ENCODE data around the gene SDHB. TPM values are rescaled to one million over a fixed set of nuclear protein-coding genes. Genes with fewer than 3 reads are reported as not detected.

Gene SDHB
- polyA plus RNA-seq, 1 donor (not counting 4 experiments of a cell fraction or from before 2014, with no cell fraction given): 228 TPM

- dilution Hi-C loops (cut with MboI; ENCODE audit: extremely low pct_ligation_motif_present, low sequenced_read_pairs): no loop called here
- Histone ChIP-seq H3K9me3 (ENCODE audit: control insufficient read depth, low read depth, low read length) (no peaks in the 10 kb centered on the region), H3K4me3 (ENCODE audit: control insufficient read depth in 2 of 3, extremely low read depth in 1 of 3, insufficient read depth in 2 of 3, low read depth in 1 of 3, low read length in 3 of 3) (no peak overlapping the region), H3K27ac (ENCODE audit: control insufficient read depth, insufficient read depth, low read length) (no peak overlapping the region), H2AFZ (ENCODE audit: control insufficient read depth, low read length) (no peak overlapping the region), H3K4me2 (ENCODE audit: control insufficient read depth, extremely low read depth, insufficient read depth, low read depth, low read length) (no peak overlapping the region), H3K79me2 (ENCODE audit: control insufficient read depth, insufficient read depth, low read length) (no peaks in the 10 kb centered on the region), H4K20me1 (ENCODE audit: control insufficient read depth, extremely low read depth, insufficient read depth, low read length) (no peaks in the 10 kb centered on the region), H3K4me1 (ENCODE audit: control insufficient read depth, extremely low read depth, insufficient read depth, low read length) (peaks cover 17% of the 10 kb centered on the region), H3K9me1 (ENCODE audit: control insufficient read depth, extremely low read depth, insufficient read depth, low read length) (no peaks in the 10 kb centered on the region), H3K27me3 (ENCODE audit: control insufficient read depth, extremely low read depth, insufficient read depth, low read length) (no peaks in the 10 kb centered on the region), H3K9ac (ENCODE audit: control insufficient read depth, extremely low read depth, insufficient read depth, low read length) (no peak overlapping the region), H3K36me3 (ENCODE audit: control insufficient read depth in 2 of 2, extremely low read depth in 1 of 2, insufficient read depth in 2 of 2, low read length in 2 of 2) (peaks cover 14 to 23% of the 10 kb centered on the region in 2 experiments)
- no peak for FAIRE-seq
- no peak for DNase-seq (ENCODE audit: low read depth, low spot score)
- no peak for TF ChIP-seq EZH2 (IDR thresholded peaks at IDR 0.05; ENCODE audit: low read length)
- peak in 2 of 3 experiments; percentile 34 to 64 for TF ChIP-seq CTCF (optimal IDR thresholded peaks at IDR 0.05 in 1 of 3, IDR thresholded peaks at IDR 0.05 in 1 of 3, conservative IDR thresholded peaks at IDR 0.05 in 1 of 3; ENCODE audit: extremely low read depth in 1 of 3, insufficient read depth in 2 of 3, low read length in 3 of 3)
These were observed 66.9 kb downstream of the SDHB start for GRCh38 chr1:16986962-16987361.

DNA sequence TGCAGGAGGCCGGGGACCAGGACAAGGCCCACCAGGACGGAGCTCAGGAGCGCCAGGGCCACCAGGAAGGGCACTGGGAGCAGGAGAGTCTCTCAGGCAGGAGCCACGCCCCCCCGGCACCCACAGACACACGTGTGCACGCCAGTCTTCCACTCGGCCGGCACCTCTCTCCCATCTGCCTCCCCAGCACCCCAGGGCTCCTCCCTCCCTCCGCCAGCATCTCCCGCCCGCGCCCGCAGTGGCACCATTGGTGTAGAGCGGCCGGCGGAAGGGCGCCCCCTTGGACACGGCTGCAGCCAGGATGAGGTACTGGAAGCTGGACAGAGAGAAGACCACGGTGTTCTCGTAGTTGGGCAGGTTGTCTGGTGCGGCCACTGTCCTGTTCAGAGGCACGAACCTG lies 67.3 kb downstream of the SDHB start:
- no peaks in the 10 kb centered on the region for H3K27me3 ChIP-seq (ENCODE audit: control insufficient read depth, extremely low read depth, insufficient read depth, low read length)
- DNase-seq (ENCODE audit: low read depth, low spot score) (no peak), FAIRE-seq (no peak)
- no peak overlapping the region for H3K9ac ChIP-seq (ENCODE audit: control insufficient read depth, extremely low read depth, insufficient read depth, low read length)
- H4K20me1 ChIP-seq (ENCODE audit: control insufficient read depth, extremely low read depth, insufficient read depth, low read length): no peaks in the 10 kb centered on the region
- no peak overlapping the region for H3K27ac ChIP-seq (ENCODE audit: control insufficient read depth, insufficient read depth, low read length)
- no peaks in the 10 kb centered on the region for H3K9me1 ChIP-seq (ENCODE audit: control insufficient read depth, extremely low read depth, insufficient read depth, low read length)
- dilution Hi-C loops (cut with MboI; ENCODE audit: extremely low pct_ligation_motif_present, low sequenced_read_pairs): no loop called here
- no peaks in the 10 kb centered on the region for H3K79me2 ChIP-seq (ENCODE audit: control insufficient read depth, insufficient read depth, low read length)
- H3K9me3 ChIP-seq (ENCODE audit: control insufficient read depth, low read depth, low read length): no peaks in the 10 kb centered on the region
- H3K4me2 ChIP-seq (ENCODE audit: control insufficient read depth, extremely low read depth, insufficient read depth, low read depth, low read length): no peak overlapping the region
- H3K4me3 ChIP-seq (ENCODE audit: control insufficient read depth in 2 of 3, extremely low read depth in 1 of 3, insufficient read depth in 2 of 3, low read depth in 1 of 3, low read length in 3 of 3): no peak overlapping the region
- TF ChIP-seq EZH2 (IDR thresholded peaks at IDR 0.05; ENCODE audit: low read length): no peak
- no peak for TF ChIP-seq CTCF (optimal IDR thresholded peaks at IDR 0.05 in 1 of 3, IDR thresholded peaks at IDR 0.05 in 1 of 3, conservative IDR thresholded peaks at IDR 0.05 in 1 of 3; ENCODE audit: extremely low read depth in 1 of 3, insufficient read depth in 2 of 3, low read length in 3 of 3)
- peaks cover 14 to 20% of the 10 kb centered on the region in 2 experiments for H3K36me3 ChIP-seq (ENCODE audit: control insufficient read depth in 2 of 2, extremely low read depth in 1 of 2, insufficient read depth in 2 of 2, low read length in 2 of 2)
- no peak overlapping the region for H2AFZ ChIP-seq (ENCODE audit: control insufficient read depth, low read length)
- H3K4me1 ChIP-seq (ENCODE audit: control insufficient read depth, extremely low read depth, insufficient read depth, low read length): peaks cover 21% of the 10 kb centered on the region

All from keratinocyte (primary cell).